Coronary artery (tissue), 2 donors: ENCODE data around the gene DNAJC9.

Experiments used
- DNase-seq: peaks from one replicate; pipeline ENCODE4 v3.0.0-alpha.2; 2017; ENCODE audit warnings: low spot score
- H3K27ac ChIP-seq, 2 donors: fragments of 200-600 bp; sonication (generic); one replicate each; pipeline ENCODE4 v1.5.1; 2016 to 2019
- H3K4me3 ChIP-seq: fragments of 200-600 bp; sonication (generic); 2 replicates; pipeline ENCODE4 v1.5.1; 2016; ENCODE audit warnings: mild to moderate bottlenecking, moderate library complexity
- CTCF ChIP-seq: fragments of 200-600 bp; sonication (generic); IDR thresholded peaks from one replicate; pipeline ENCODE4 v1.5.1; 2019; ENCODE audit warnings: antibody characterized with exemption

DNAJC9 gene

GRCh38 chr10:73210395-73211105 is 36.5 kb downstream of the DNAJC9 start:
- no peak overlapping the region for H3K27ac ChIP-seq
- no peak overlapping the region for H3K4me3 ChIP-seq
- DNase-seq, result no peak
- TF ChIP-seq CTCF, result no peak

GRCh38 chr10:73209705-73210104 is 37.4 kb downstream of the DNAJC9 start:
- no peak for DNase-seq
- Histone ChIP-seq H3K27ac (no peak overlapping the region), H3K4me3 (no peak overlapping the region)
- TF ChIP-seq CTCF, result no peak

GRCh38 chr10:73207883-73208282 is 39.2 kb downstream of the DNAJC9 start:
- TF ChIP-seq CTCF, result no peak

GRCh38 chr10:73206385-73206784 is 40.7 kb downstream of the DNAJC9 start:
- no peak overlapping the region for H3K27ac ChIP-seq
- no peak for TF ChIP-seq CTCF

More at GRCh38 chr10:73207883-73208282, 39.2 kb downstream of the DNAJC9 start:
- H3K27ac ChIP-seq, result no peak overlapping the region
- no peak overlapping the region for H3K4me3 ChIP-seq
- DNase-seq, result no peak

GRCh38 chr10:73205890-73206289 is 41.2 kb downstream of the DNAJC9 start:
- Histone ChIP-seq H3K27ac (no peak overlapping the region), H3K4me3 (no peak overlapping the region)
- TF ChIP-seq CTCF, result no peak
- DNase-seq, result no peak

More at GRCh38 chr10:73206385-73206784, 40.7 kb downstream of the DNAJC9 start:
- no peak overlapping the region for H3K4me3 ChIP-seq
- DNase-seq, result no peak

- no peak overlapping the region for H3K27ac ChIP-seq
- no peak for TF ChIP-seq CTCF
- H3K4me3 ChIP-seq, result no peak overlapping the region
- no peak for DNase-seq
Measured at GRCh38 chr10:73205081-73205480, 42.0 kb downstream of the DNAJC9 start.
